Measurements from ENCODE around the gene RAB19.

RAB19 gene

GRCh38 chr7:140455743-140456142 is 51.9 kb downstream of the RAB19 start:
- POLR2A ChIA-PET: interaction anchor here (0.9 kb wide), 1 partner anchor 240 kb away, joined by 3 read pairs; no protein-coding TSS in a partner anchor

DNA sequence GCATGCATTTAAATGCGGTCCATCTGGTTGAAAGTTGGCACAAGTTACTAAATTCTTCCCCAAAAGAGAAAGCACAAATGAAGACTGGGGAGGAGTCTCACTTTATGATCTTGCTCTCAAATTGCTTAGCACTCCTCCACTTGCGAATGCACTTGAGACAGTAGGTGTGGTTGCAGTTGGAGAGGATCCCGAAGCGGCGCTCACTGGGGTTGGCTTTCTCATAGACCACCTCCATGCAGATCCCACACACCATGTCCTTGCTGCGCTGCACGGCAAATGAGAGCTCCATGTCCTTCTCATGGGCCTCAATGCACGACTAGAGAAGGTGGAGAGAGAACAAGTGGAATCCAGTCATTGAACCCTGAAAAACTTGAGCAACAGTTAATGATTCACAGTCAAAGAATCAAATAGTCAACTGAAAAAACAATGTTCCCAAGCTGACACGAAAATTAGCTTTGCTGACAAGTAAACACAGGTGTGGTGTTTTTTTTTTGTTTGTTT is 52.7 kb downstream of the RAB19 start:
- TF ChIP-seq CTCF (IDR thresholded peaks at IDR 0.05; ENCODE audit: insufficient read depth, low read length, missing control alignments): no peak
- POLR2A ChIA-PET: interaction anchor here (0.9 kb wide), 1 partner anchor 240 kb away, joined by 3 read pairs; no protein-coding TSS in a partner anchor
- no peak for DNase-seq (ENCODE audit: low read depth, low spot score)
- CTCF ChIA-PET: interaction anchor here (1.7 kb wide), 1 partner anchor 196 kb away, joined by 4 read pairs; no protein-coding TSS in a partner anchor
- H3K4me3 ChIP-seq (ENCODE audit: low read depth, low read length): no peak overlapping the region

More at GRCh38 chr7:140455743-140456142, 51.9 kb downstream of the RAB19 start:
- no peak for TF ChIP-seq CTCF (IDR thresholded peaks at IDR 0.05; ENCODE audit: insufficient read depth, low read length, missing control alignments)
- H3K4me3 ChIP-seq (ENCODE audit: low read depth, low read length): no peak overlapping the region
- CTCF ChIA-PET: interaction anchor here (1.3 to 1.7 kb wide), 2 partner anchors 9 to 197 kb away, joined by 3 to 4 read pairs; no protein-coding TSS in a partner anchor
- no peak for DNase-seq (ENCODE audit: low read depth, low spot score)

GRCh38 chr7:140458201-140458600 is 54.3 kb downstream of the RAB19 start:
- ChIA-PET CTCF (no interaction called here), POLR2A (no interaction called here)
- no peak for TF ChIP-seq CTCF (IDR thresholded peaks at IDR 0.05; ENCODE audit: insufficient read depth, low read length, missing control alignments)
- H3K4me3 ChIP-seq (ENCODE audit: low read depth, low read length): no peak overlapping the region
- no peak for DNase-seq (ENCODE audit: low read depth, low spot score)

- no peak overlapping the region for H3K4me3 ChIP-seq (ENCODE audit: low read depth, low read length)
- DNase-seq (ENCODE audit: low read depth, low spot score): no peak
- POLR2A ChIA-PET: no interaction called here
- CTCF ChIA-PET: no interaction called here
- TF ChIP-seq CTCF (IDR thresholded peaks at IDR 0.05; ENCODE audit: insufficient read depth, low read length, missing control alignments): no peak
These were observed 55.1 kb downstream of the RAB19 start for GRCh38 chr7:140458916-140459315.

- ChIA-PET CTCF (interaction anchor here (1.1 to 2.5 kb wide), 3 partner anchors 14 to 191 kb away, joined by 3 to 18 read pairs (median 7); no protein-coding TSS in a partner anchor), POLR2A (no interaction called here)
- no peak for TF ChIP-seq CTCF (IDR thresholded peaks at IDR 0.05; ENCODE audit: insufficient read depth, low read length, missing control alignments)
- H3K4me3 ChIP-seq (ENCODE audit: low read depth, low read length): no peak overlapping the region
- no peak for DNase-seq (ENCODE audit: low read depth, low spot score)
These were observed 59.3 kb downstream of the RAB19 start for GRCh38 chr7:140463111-140463510.

GRCh38 chr7:140475747-140476333 is 72.0 kb downstream of the RAB19 start:
- H3K4me3 ChIP-seq (ENCODE audit: low read depth, low read length): no peak overlapping the region
- CTCF ChIA-PET: interaction anchor here (0.6 to 5.6 kb wide), 19 partner anchors 7 to 537 kb away, joined by 3 to 65 read pairs (median 3); partner anchors contain the start of genes ADCK2 and NDUFB2
- no peak for DNase-seq (ENCODE audit: low read depth, low spot score)
- POLR2A ChIA-PET: no interaction called here
- TF ChIP-seq CTCF (IDR thresholded peaks at IDR 0.05; ENCODE audit: insufficient read depth, low read length, missing control alignments): peak; percentile 29
